Stimulated activated CD8-positive, alpha-beta memory T cell treated with anti-CD3 and anti-CD28 coated beads, Interleukin-15, amount 100 ng/mL, for 1 hour (primary cell): Measurements from ENCODE around the gene CST4.
"Not testable (repeated sequence)": the region's sequence is repeated elsewhere in the genome, so short reads cannot be mapped to it uniquely, and the experiment has no call there.

Experiments used
- DNase-seq: peaks from one replicate; pipeline ENCODE4 v3.0.0-alpha.2; 2020; ENCODE audit warnings: low read depth

CST4 gene

GRCh38 chr20:23687986-23688385 is 852 bp downstream of the CST4 start:
- no peak for DNase-seq

- no peak for DNase-seq
Measured at GRCh38 chr20:23686046-23686750, 2.6 kb downstream of the CST4 start.

- not testable (repeated sequence) for DNase-seq
Measured at GRCh38 chr20:23685529-23685896, 3.3 kb downstream of the CST4 start.

GRCh38 chr20:23684261-23684660 is 4.6 kb downstream of the CST4 start:
- no peak for DNase-seq

- DNase-seq, result no peak
Measured at GRCh38 chr20:23683807-23684206, 5.0 kb downstream of the CST4 start.

- DNase-seq, result no peak
Measured at GRCh38 chr20:23683281-23683680, 5.6 kb downstream of the CST4 start.

GRCh38 chr20:23680146-23680545 is 8.7 kb downstream of the CST4 start:
- no peak for DNase-seq

- no peak for DNase-seq
Measured at GRCh38 chr20:23679133-23680092, 9.4 kb downstream of the CST4 start.

- no peak for DNase-seq
Measured at GRCh38 chr20:23673209-23673608, 15.6 kb downstream of the CST4 start.

- no peak for DNase-seq
Measured at GRCh38 chr20:23672158-23672557, 16.7 kb downstream of the CST4 start.

GRCh38 chr20:23671479-23671878 is 17.4 kb downstream of the CST4 start:
- DNase-seq, result no peak

- DNase-seq, result no peak
Measured at GRCh38 chr20:23670361-23670760, 18.5 kb downstream of the CST4 start.

GRCh38 chr20:23669866-23670265 is 19.0 kb downstream of the CST4 start:
- DNase-seq, result no peak

GRCh38 chr20:23669327-23669726 is 19.5 kb downstream of the CST4 start:
- no peak for DNase-seq

GRCh38 chr20:23668477-23668951 is 20.3 kb downstream of the CST4 start:
- DNase-seq, result no peak

GRCh38 chr20:23667666-23668065 is 21.2 kb downstream of the CST4 start:
- no peak for DNase-seq

GRCh38 chr20:23666698-23667097 is 22.1 kb downstream of the CST4 start:
- no peak for DNase-seq

GRCh38 chr20:23666189-23666588 is 22.6 kb downstream of the CST4 start:
- no peak for DNase-seq

GRCh38 chr20:23664954-23665353 is 23.9 kb downstream of the CST4 start:
- no peak for DNase-seq

- DNase-seq, result not testable (repeated sequence)
Measured at GRCh38 chr20:23664046-23664445, 24.8 kb downstream of the CST4 start.

- no peak for DNase-seq
Measured at GRCh38 chr20:23663180-23663579, 25.7 kb downstream of the CST4 start.

GRCh38 chr20:23662276-23662870 is 26.5 kb downstream of the CST4 start:
- DNase-seq, result no peak

GRCh38 chr20:23661002-23661429 is 27.8 kb downstream of the CST4 start:
- no peak for DNase-seq
